Neural cell (in vitro differentiated cells): ENCODE data around the gene TTC21B. TPM values are rescaled to one million over a fixed set of nuclear protein-coding genes. Genes with fewer than 3 reads are reported as not detected.

Experiments
- H2AFZ ChIP-seq: fragments of 200-600, 300-800 bp; sonication (generic), shearing (Covaris generic); 2 replicates; pipeline ENCODE4 v1.6.0; 2014; ENCODE audit warnings: low read depth, mild to moderate bottlenecking, antibody characterized with exemption, low read length, moderate library complexity
- H3F3A ChIP-seq: fragments of 200-600 bp; shearing (Covaris generic); 2 replicates; pipeline ENCODE4 v1.6.1; 2016; ENCODE audit warnings: mild to moderate bottlenecking, moderate library complexity, mixed read lengths, antibody characterized with exemption, low read length; ENCODE audit not compliant: insufficient read depth, poor library complexity, severe bottlenecking
- H3K27ac ChIP-seq: fragments of 200-600, 300-800 bp; sonication (generic), shearing (Covaris generic); 2 replicates; pipeline ENCODE4 v1.5.1; 2014; ENCODE audit warnings: mild to moderate bottlenecking, low read length, moderate library complexity
- H3K27me3 ChIP-seq: fragments of 300-800, 200-600 bp; sonication (generic), shearing (Covaris generic); 2 replicates; pipeline ENCODE4 v1.6.0; 2014; ENCODE audit warnings: mild to moderate bottlenecking, low read depth, low read length, moderate library complexity; ENCODE audit not compliant: insufficient read depth
- H3K36me3 ChIP-seq: fragments of 300-800, 200-600 bp; sonication (generic), shearing (Covaris generic); 2 replicates; pipeline ENCODE4 v1.5.1; 2014; ENCODE audit warnings: mild to moderate bottlenecking, antibody characterized with exemption, low read length, moderate library complexity; ENCODE audit not compliant: insufficient read depth
- H3K4me2 ChIP-seq: fragments of 300-800, 200-600 bp; sonication (generic), shearing (Covaris generic); 2 replicates; pipeline ENCODE4 v1.6.0; 2014; ENCODE audit warnings: mild to moderate bottlenecking, low read length
- H3K4me3 ChIP-seq: fragments of 300-800, 200-600 bp; sonication (generic), shearing (Covaris generic); 2 replicates; pipeline ENCODE4 v1.5.1; 2014; ENCODE audit warnings: mild to moderate bottlenecking, low read length, moderate library complexity
- H3K79me2 ChIP-seq: fragments of 200-600 bp; shearing (Covaris generic); replicated peaks from 2 replicates; pipeline ENCODE4 v1.6.0; 2014; ENCODE audit warnings: mild to moderate bottlenecking, low read length, moderate library complexity; ENCODE audit not compliant: insufficient read depth
- H3K9ac ChIP-seq: fragments of 300-800, 200-600 bp; sonication (generic), shearing (Covaris generic); 2 replicates; pipeline ENCODE4 v1.6.1; 2016; ENCODE audit warnings: mild to moderate bottlenecking, low read length, mixed read lengths
- H3K9me2 ChIP-seq: fragments of 200-600 bp; shearing (Covaris generic); 2 replicates; pipeline ENCODE4 v1.6.1; 2016; ENCODE audit warnings: mild to moderate bottlenecking, low read length, mixed read lengths; ENCODE audit not compliant: insufficient read depth
- H3K9me3 ChIP-seq: fragments of 200-600, 300-800 bp; sonication (generic), shearing (Covaris generic); 2 replicates; pipeline ENCODE4 v1.6.1; 2016; ENCODE audit warnings: mild to moderate bottlenecking, mixed run types, low read length, moderate library complexity, mixed read lengths
- H4K20me1 ChIP-seq: fragments of 200-600 bp; shearing (Covaris generic); 2 replicates; pipeline ENCODE4 v1.6.1; 2016; ENCODE audit warnings: mild to moderate bottlenecking, mixed run types; ENCODE audit not compliant: insufficient read depth
- CTCF ChIP-seq: fragments of 450-650 bp; IDR thresholded peaks from 2 replicates; pipeline ENCODE4 v1.5.1; 2014; ENCODE audit warnings: antibody characterized with exemption, mild to moderate bottlenecking, moderate library complexity; ENCODE audit not compliant: poor library complexity, severe bottlenecking
- EP300 ChIP-seq: fragments of 450-650 bp; conservative IDR thresholded peaks from 2 replicates; pipeline ENCODE4 v1.6.1; 2014; ENCODE audit warnings: antibody characterized with exemption, mild to moderate bottlenecking, moderate library complexity; ENCODE audit not compliant: poor library complexity, severe bottlenecking
- EZH2 ChIP-seq: fragments of 200-600, 300-800 bp; shearing (Covaris generic), sonication (generic); IDR thresholded peaks from 2 replicates; pipeline ENCODE4 v1.6.1; 2014; ENCODE audit warnings: antibody characterized with exemption, low read length, borderline replicate concordance, mild to moderate bottlenecking; ENCODE audit not compliant: insufficient read depth, poor library complexity, severe bottlenecking
- MXI1 ChIP-seq: fragments of 450-650 bp; conservative IDR thresholded peaks from 2 replicates; pipeline ENCODE4 v1.6.1; 2014; ENCODE audit warnings: antibody characterized with exemption, mild to moderate bottlenecking; ENCODE audit not compliant: poor library complexity, severe bottlenecking
- POLR2AphosphoS5 ChIP-seq: IDR thresholded peaks from 2 replicates; pipeline ENCODE4 v1.6.1; 2012
- RAD21 ChIP-seq: fragments of 450-650 bp; conservative IDR thresholded peaks from 2 replicates; pipeline ENCODE4 v1.6.1; 2014; ENCODE audit warnings: antibody characterized with exemption, mild to moderate bottlenecking, moderate library complexity
- REST ChIP-seq: IDR thresholded peaks from 2 replicates; pipeline ENCODE4 v1.6.1; 2012; ENCODE audit warnings: borderline replicate concordance
- SMC3 ChIP-seq: fragments of 450-650 bp; conservative IDR thresholded peaks from 2 replicates; pipeline ENCODE4 v1.6.1; 2014; ENCODE audit warnings: antibody characterized with exemption, mild to moderate bottlenecking, moderate library complexity; ENCODE audit not compliant: poor library complexity
- TAF1 ChIP-seq: IDR thresholded peaks from 2 replicates; pipeline ENCODE4 v1.6.1; 2012; ENCODE audit warnings: low read depth
- polyA plus RNA-seq: library from polyadenylated mRNA; depleted of rRNA; stranded (reverse); fragments of >200 nt; gene quantifications from 2 replicates; pipeline ENCODE4 v1.2.3, GENCODE V29; 2014

TTC21B gene
- polyA plus RNA-seq, 1 donor from 2014 or later, result 31.1 TPM

GRCh38 chr2:165913636-165914035 is 39.9 kb downstream of the TTC21B start:
- H2AFZ ChIP-seq, result no peak overlapping the region
- H3K27me3 ChIP-seq, result no peaks in the 10 kb centered on the region
- H3K9me3 ChIP-seq, result no peaks in the 10 kb centered on the region
- H3K36me3 ChIP-seq, result peaks cover 8% of the 10 kb centered on the region
- H3K9ac ChIP-seq, result no peak overlapping the region
- no peak for TF ChIP-seq REST
- no peak for TF ChIP-seq RAD21
- TF ChIP-seq POLR2AphosphoS5, result no peak
- no peak for TF ChIP-seq TAF1
- no peak for TF ChIP-seq EP300
- no peak for TF ChIP-seq EZH2
- no peak for TF ChIP-seq CTCF
- TF ChIP-seq SMC3, result no peak
- no peak for TF ChIP-seq MXI1
- H3K9me2 ChIP-seq, result no peaks in the 10 kb centered on the region
- no peak overlapping the region for H3K4me2 ChIP-seq
- no peaks in the 10 kb centered on the region for H3F3A ChIP-seq
- H3K79me2 ChIP-seq, result no peaks in the 10 kb centered on the region
- H4K20me1 ChIP-seq, result no peaks in the 10 kb centered on the region
- H3K4me3 ChIP-seq, result no peak overlapping the region
- no peak overlapping the region for H3K27ac ChIP-seq

- Histone ChIP-seq H3K36me3 (peaks cover 8% of the 10 kb centered on the region), H3K9me2 (no peaks in the 10 kb centered on the region), H4K20me1 (no peaks in the 10 kb centered on the region), H3F3A (no peaks in the 10 kb centered on the region), H3K9ac (no peak overlapping the region), H3K27ac (no peak overlapping the region), H3K27me3 (no peaks in the 10 kb centered on the region), H3K79me2 (no peaks in the 10 kb centered on the region), H3K4me3 (no peak overlapping the region), H2AFZ (no peak overlapping the region), H3K9me3 (no peaks in the 10 kb centered on the region), H3K4me2 (no peak overlapping the region)
- TF ChIP-seq EZH2 (no peak), RAD21 (no peak), MXI1 (no peak), REST (no peak), EP300 (no peak), POLR2AphosphoS5 (no peak), SMC3 (no peak)
These were observed 41.6 kb downstream of the TTC21B start for GRCh38 chr2:165911981-165912380.
